Natural killer cell (primary cell): ENCODE measurements around the gene ATP6V0A1. TPM values are rescaled to one million over a fixed set of nuclear protein-coding genes. Genes with fewer than 3 reads are reported as not detected.
A peak's percentile ranks its signal among the peaks of the same experiment; 100 is the strongest.

Experiments
- ATAC-seq, 3 donors: fragments of 150-1000 bp in 2 of 3; fragments of 200-7000 bp in 1 of 3; cut with Tn5 transposase; 1 replicate in 1 of 3; 2 replicates in 2 of 3; pipeline ENCODE4 v1.10.0; 2021; ENCODE audit warnings: mild to moderate bottlenecking in 2 of 3, moderate library complexity in 2 of 3
- DNase-seq, 2 donors: peaks; one replicate each; pipeline versions ENCODE4 v3.0.0 to v3.0.0-alpha.2; 2013 to 2021; ENCODE audit warnings: mixed read lengths in 1 of 2
- H3K27ac ChIP-seq: one replicate; pipeline ENCODE4 v1.5.1; 2013; ENCODE audit warnings: mild to moderate bottlenecking, low read length
- H3K27me3 ChIP-seq: one replicate; pipeline ENCODE4 v1.6.1; 2013; ENCODE audit warnings: low read length; ENCODE audit not compliant: control insufficient read depth, insufficient read depth
- H3K36me3 ChIP-seq: one replicate; pipeline ENCODE4 v1.6.1; 2013; ENCODE audit warnings: low read length; ENCODE audit not compliant: control insufficient read depth, insufficient read depth
- H3K4me1 ChIP-seq: one replicate; pipeline ENCODE4 v1.6.1; 2013; ENCODE audit warnings: low read length; ENCODE audit not compliant: control insufficient read depth, insufficient read depth
- H3K4me3 ChIP-seq: one replicate; pipeline ENCODE4 v1.5.1; 2013; ENCODE audit warnings: low read length
- H3K9me3 ChIP-seq: one replicate; pipeline ENCODE4 v1.6.1; 2013; ENCODE audit warnings: low read length; ENCODE audit not compliant: control insufficient read depth, insufficient read depth
- H3K27ac Mint-ChIP-seq, 2 donors: one replicate each; pipeline ENCODE4 v1.8.0; 2022; ENCODE audit warnings: mild to moderate bottlenecking in 2 of 2, mixed read lengths in 2 of 2, moderate library complexity in 1 of 2
- H3K27me3 Mint-ChIP-seq, 2 donors: one replicate each; pipeline ENCODE4 v1.8.0; 2022; ENCODE audit warnings: low read depth in 2 of 2, mixed read lengths in 2 of 2
- H3K36me3 Mint-ChIP-seq: one replicate; pipeline ENCODE4 v1.8.0; 2022; ENCODE audit warnings: mixed read lengths
- H3K4me1 Mint-ChIP-seq, 2 donors: one replicate each; pipeline ENCODE4 v1.8.0; 2022; ENCODE audit warnings: mixed read lengths in 2 of 2
- H3K4me3 Mint-ChIP-seq: one replicate; pipeline ENCODE4 v1.8.0; 2022; ENCODE audit warnings: mild to moderate bottlenecking, moderate library complexity, mixed read lengths
- H3K9me3 Mint-ChIP-seq, 2 donors: one replicate each; pipeline ENCODE4 v1.8.0; 2022; ENCODE audit warnings: mixed read lengths in 2 of 2
- WGBS: methylation state at CpG from one replicate; pipeline ENCODE4 v1.1.7; 2013; ENCODE audit warnings: missing lambda C conversion rate; ENCODE audit not compliant: insufficient coverage; 5-methylcytosine and 5-hydroxymethylcytosine counted together
- intact Hi-C: fragments of 100-400 bp; cut with micrococcal nuclease; formaldehyde crosslinking; loops from one replicate; pipeline ENCODE4 v1.14.2; 2022
- total RNA-seq, 4 donors: library from RNA; stranded (reverse); fragments of 120-200 nt in 1 of 4; gene quantifications; one replicate each; pipeline versions ENCODE4 v1.2.3 to v1.2.4, GENCODE V29; 2013 to 2022
- TF ChIP-seq, protein P1 (sequence below): fragments of 200-600 bp; IDR thresholded peaks from one replicate; pipeline ENCODE4 v1.8.0; 2022; ENCODE audit warnings: antibody characterized with exemption

The ATP6V0A1 gene
- total RNA-seq, 3 donors from 2014 or later (not counting 1 experiment from before 2014, with no cell fraction given) = 4.8 to 33.5 (median 7.5) TPM

DNA sequence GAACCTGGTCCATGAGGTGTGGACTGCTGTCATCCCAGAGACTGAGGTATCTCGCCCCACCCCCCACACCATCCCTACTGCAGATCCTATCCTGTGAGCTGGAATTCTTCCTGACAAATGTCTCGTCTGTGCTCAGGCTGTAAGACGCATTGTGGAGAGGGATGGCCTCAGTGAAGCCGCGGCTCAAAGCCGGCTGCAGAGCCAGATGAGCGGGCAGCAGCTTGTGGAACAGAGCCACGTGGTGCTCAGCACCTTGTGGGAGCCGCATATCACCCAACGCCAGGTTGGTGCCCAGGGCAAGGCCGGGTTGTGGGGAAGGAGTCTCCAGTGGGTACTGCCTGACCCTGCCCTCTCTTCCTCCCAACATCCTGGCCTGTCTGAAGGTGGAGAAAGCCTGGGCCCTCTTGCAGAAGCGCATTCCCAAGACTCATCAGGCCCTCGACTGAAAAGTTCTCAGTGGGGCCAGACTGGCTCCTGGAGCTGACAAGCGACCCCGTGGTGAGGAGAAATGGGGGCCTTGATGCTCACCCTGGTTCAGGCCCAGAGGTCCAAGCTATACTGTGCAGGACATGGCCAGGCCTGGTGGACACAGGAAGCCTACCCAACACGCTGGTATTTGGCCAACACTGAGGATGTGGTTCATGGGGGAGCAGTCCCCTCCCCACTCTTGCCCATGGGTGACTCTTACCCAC is 107.0 kb downstream of the ATP6V0A1 start:
- TF ChIP-seq, protein P1, sequence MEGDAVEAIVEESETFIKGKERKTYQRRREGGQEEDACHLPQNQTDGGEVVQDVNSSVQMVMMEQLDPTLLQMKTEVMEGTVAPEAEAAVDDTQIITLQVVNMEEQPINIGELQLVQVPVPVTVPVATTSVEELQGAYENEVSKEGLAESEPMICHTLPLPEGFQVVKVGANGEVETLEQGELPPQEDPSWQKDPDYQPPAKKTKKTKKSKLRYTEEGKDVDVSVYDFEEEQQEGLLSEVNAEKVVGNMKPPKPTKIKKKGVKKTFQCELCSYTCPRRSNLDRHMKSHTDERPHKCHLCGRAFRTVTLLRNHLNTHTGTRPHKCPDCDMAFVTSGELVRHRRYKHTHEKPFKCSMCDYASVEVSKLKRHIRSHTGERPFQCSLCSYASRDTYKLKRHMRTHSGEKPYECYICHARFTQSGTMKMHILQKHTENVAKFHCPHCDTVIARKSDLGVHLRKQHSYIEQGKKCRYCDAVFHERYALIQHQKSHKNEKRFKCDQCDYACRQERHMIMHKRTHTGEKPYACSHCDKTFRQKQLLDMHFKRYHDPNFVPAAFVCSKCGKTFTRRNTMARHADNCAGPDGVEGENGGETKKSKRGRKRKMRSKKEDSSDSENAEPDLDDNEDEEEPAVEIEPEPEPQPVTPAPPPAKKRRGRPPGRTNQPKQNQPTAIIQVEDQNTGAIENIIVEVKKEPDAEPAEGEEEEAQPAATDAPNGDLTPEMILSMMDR = no peak
- H3K36me3 ChIP-seq = peaks cover 44% of the 10 kb centered on the region
- H3K9me3 ChIP-seq = no peaks in the 10 kb centered on the region
- H3K4me3 ChIP-seq = no peak overlapping the region
- H3K4me1 ChIP-seq = peaks cover 57% of the 10 kb centered on the region
- WGBS = 94% methylated on average over 15 of the region's 16 CpGs
- Mint-ChIP-seq H3K36me3 (no peaks in the 10 kb centered on the region), H3K4me3 (peak overlapping the region; percentile 92), H3K4me1 (peaks cover 45 to 47% of the 10 kb centered on the region in 2 donors), H3K27ac (peak overlapping the region; percentile 85 to 96), H3K9me3 (no peaks in the 10 kb centered on the region), H3K27me3 (no peaks in the 10 kb centered on the region)
- DNase-seq (no peak), ATAC-seq (no peak)
- no peaks in the 10 kb centered on the region for H3K27me3 ChIP-seq
- intact Hi-C loops = loop anchor here (5.0 kb wide), 1 partner anchor 42 kb away; the partner anchor contains the start of genes RETREG3 and TUBG1
- peak overlapping the region; percentile 77 for H3K27ac ChIP-seq

DNA sequence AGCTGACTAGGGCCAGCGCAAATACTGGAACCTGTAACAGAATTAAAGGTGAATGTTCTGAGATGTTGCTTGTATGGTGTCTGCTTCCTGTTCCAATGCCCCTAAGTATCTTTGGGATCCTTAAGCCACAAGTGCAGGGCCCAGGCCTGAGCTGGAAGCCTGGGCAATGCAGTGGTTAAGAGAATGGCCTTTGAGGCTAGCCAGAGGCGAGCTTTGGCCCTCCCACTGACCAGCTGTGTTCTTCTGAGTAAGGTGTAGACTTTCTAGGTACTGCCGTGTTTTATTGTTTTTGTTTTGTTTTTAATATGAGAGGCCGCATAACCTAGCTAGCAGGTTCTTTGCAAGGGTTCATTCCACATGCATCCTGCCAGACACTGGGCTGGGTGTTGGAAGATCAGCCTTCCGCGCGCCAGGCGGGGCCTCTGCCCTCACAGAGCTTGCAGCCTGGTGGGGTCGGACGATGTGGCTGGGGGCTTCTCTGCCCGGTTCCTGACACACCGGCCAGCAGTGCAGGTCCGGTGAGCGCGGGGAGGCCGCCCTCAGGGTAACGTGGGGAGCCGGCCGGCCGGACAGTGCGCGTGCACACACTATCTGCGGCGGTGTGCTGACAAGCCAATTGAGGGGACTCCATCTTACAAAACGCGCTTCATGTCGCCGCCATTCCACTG is 107.7 kb downstream of the ATP6V0A1 start:
- WGBS = 59% methylated on average over 28 of the region's 28 CpGs
- H3K4me3 Mint-ChIP-seq = peak overlapping the region; percentile 92
- intact Hi-C loops = loop anchor here (5.0 kb wide), 1 partner anchor 41 kb away; the partner anchor contains the start of genes RETREG3 and TUBG1
- Histone ChIP-seq H3K36me3 (peaks cover 47% of the 10 kb centered on the region), H3K4me1 (peaks cover 56% of the 10 kb centered on the region), H3K27me3 (no peaks in the 10 kb centered on the region), H3K9me3 (no peaks in the 10 kb centered on the region), H3K27ac (peak overlapping the region; percentile 77), H3K4me3 (peak overlapping the region; percentile 79)
- no peaks in the 10 kb centered on the region for H3K36me3 Mint-ChIP-seq
- no peaks in the 10 kb centered on the region for H3K27me3 Mint-ChIP-seq
- DNase-seq (no peak), ATAC-seq (no peak)
- peaks cover 45 to 47% of the 10 kb centered on the region in 2 donors for H3K4me1 Mint-ChIP-seq
- H3K9me3 Mint-ChIP-seq = no peaks in the 10 kb centered on the region
- TF ChIP-seq, protein P1 = no peak
- H3K27ac Mint-ChIP-seq = peak overlapping the region; percentile 85 to 96

DNA sequence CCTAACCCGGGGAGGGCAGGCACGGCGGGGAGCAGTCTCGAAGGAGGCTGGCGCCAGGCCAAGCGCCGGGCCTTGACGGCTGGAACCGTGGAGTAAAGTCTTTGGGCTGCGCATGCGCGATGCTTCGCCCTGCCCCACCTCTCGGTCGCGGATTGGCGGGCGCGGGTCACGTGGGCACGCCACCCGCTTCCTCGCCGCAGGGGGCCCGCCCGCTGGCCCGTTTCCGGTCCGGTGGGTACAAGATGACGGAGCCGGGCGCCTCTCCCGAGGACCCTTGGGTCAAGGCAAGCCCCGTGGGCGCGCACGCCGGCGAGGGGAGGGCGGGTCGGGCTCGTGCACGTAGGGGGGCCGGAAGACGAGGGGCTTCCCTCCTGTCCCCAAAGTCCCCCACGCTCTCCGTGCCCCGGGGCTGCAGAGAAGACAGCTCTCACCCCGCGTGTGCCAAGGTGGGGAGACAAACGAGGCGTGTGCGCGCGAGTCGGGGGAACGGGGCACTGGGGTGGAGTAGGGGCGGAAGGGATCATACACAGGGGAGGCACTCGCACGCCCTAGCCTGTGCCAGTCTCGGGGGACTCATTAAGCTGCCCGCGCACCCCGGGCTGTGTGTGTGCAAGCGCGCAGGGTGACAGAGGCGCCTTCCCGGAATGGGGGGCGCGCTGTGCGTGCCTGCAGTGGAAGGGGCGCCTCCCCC is 108.3 kb downstream of the ATP6V0A1 start, which contains the start of gene MLX:
Gene MLX (plus strand): TSS at position 218 of the 691 bp plus-strand sequence. CDS start 25 bp downstream, at position 243.
- TF ChIP-seq, protein P1 = no peak
- Histone ChIP-seq H3K27ac (peak within 1 kb of the TSS; percentile 77), H3K27me3 (no peaks in the 10 kb centered on the region), H3K4me1 (peaks cover 50% of the 10 kb centered on the region), H3K9me3 (no peaks in the 10 kb centered on the region), H3K36me3 (peaks cover 53% of the 10 kb centered on the region), H3K4me3 (peak within 1 kb of the TSS; percentile 79)
- Mint-ChIP-seq H3K27ac (peak within 1 kb of the TSS; percentile 85 to 96), H3K36me3 (no peaks in the 10 kb centered on the region), H3K9me3 (no peaks in the 10 kb centered on the region), H3K4me3 (peak within 1 kb of the TSS; percentile 92), H3K27me3 (no peaks in the 10 kb centered on the region), H3K4me1 (peaks cover 40 to 43% of the 10 kb centered on the region in 2 donors)
- intact Hi-C loops = loop anchor here (5.0 kb wide), 1 partner anchor 40 kb away; the partner anchor contains the start of genes RETREG3 and TUBG1
- peak; percentile 94 to 97 for DNase-seq
- peak; percentile 74 to 85 (median 79) for ATAC-seq
- under 1% methylated on average over 72 of the region's 72 CpGs for WGBS
